NCI-H187 (cell line): ENCODE measurements around the gene NDUFAF8.

Experiments
- DNase-seq, 2 experiments: peaks; one replicate each; lab custom pipeline; 2025; lab: John Stamatoyannopoulos, UW

The NDUFAF8 gene

GRCh38 chr17:81252326-81252986 lies 13.3 kb downstream of the NDUFAF8 start:
- DNase-seq = no peak

GRCh38 chr17:81252987-81253329 lies 13.8 kb downstream of the NDUFAF8 start:
- DNase-seq = no peak

DNA sequence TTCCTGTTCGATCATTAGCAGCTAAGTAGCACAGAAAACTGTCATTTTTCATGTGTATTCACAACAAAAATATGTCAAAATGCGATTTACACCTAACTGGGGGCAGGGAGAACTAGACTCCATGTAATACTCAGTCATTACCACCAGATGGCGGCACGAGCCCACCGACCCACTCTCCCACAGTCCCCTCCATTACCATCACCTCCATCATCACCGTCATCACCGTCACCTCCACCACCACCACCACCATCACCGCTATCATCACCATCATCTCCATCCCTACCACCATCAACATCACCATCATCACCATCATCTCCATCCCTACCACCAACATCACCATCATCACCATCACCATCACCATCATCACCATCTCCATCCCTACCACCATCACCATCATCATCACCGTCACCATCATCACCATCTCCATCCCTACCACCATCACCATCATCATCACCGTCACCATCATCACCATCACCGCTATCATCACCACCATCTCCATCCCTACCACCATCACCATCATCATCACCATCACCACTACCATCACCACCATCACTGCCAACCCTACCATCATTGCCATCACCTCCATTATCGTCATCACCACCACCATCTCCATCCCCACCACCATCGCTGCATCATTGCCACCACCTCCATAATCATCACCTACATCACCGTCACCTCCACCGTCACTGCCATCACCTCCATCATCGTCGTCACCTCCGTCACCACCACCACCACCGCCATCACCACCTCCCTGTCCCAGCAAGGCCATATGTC lies 14.4 kb downstream of the NDUFAF8 start:
- DNase-seq = peak in 1 of 2 experiments; percentile 16

- DNase-seq = peak; percentile 32 to 56
These were observed 16.0 kb downstream of the NDUFAF8 start for GRCh38 chr17:81254955-81255717.

DNA sequence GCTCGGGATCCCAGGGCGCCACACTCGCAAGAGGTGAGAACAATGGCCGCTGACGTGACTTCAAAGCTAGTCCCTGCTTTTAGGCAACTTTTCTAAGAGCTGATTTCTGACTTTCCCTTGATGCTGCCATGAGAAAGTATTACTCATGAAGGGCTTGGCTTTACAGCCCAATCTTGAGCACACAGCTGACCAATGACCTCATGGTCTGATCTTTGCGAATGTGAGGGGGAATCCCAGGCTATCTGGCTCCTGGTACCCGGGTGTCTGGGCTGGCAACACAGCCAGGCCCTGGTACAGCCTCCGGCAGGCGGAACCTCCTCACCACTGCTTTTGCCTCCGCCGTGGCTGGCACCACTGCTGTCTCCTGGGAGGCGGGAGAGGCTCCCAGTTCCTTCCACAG lies 17.5 kb downstream of the NDUFAF8 start:
- no peak for DNase-seq

DNA sequence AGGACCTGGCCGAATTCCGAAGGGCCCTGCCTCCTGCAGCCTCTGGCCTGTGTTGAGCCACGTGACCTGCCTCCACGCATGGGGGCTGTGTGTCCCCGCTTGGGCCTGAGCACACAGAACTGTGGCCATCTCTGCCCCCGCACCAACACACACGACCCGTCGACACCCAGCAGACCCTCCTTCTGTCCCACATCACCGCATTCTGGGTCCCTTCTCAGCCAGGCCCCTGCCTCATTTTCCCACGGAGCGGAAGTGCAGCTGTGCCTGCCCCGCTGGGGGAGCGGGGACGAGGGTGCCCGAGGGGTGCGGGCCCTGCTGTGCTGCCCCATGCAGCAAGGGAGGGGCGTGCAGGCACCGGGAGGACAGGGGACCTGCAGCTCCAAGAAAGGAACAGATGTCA lies 18.4 kb downstream of the NDUFAF8 start:
- DNase-seq = no peak

GRCh38 chr17:81258292-81258691 lies 19.2 kb downstream of the NDUFAF8 start:
- no peak for DNase-seq

- no peak for DNase-seq
These were observed 20.0 kb downstream of the NDUFAF8 start for GRCh38 chr17:81259058-81259605.

DNA sequence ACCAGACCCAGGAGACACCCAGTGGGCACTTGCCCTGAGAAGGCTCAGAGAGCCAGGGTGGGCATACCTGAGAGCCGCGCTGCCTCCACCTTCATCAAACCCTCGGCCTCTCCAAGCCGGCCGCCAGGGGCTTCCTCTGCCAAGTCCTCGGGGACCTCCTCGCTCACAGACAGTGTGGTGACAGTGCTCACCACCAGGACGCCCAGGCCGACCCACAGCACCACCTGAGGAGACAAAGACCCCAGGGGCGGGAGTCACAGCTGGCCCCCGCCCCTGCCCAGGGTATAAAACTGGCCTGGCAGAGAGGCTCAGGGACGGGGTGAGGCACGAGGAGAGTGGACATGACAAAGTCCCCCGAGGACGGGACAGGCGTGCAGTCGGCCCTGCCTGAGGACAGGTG lies 21.1 kb downstream of the NDUFAF8 start:
- DNase-seq = no peak

DNA sequence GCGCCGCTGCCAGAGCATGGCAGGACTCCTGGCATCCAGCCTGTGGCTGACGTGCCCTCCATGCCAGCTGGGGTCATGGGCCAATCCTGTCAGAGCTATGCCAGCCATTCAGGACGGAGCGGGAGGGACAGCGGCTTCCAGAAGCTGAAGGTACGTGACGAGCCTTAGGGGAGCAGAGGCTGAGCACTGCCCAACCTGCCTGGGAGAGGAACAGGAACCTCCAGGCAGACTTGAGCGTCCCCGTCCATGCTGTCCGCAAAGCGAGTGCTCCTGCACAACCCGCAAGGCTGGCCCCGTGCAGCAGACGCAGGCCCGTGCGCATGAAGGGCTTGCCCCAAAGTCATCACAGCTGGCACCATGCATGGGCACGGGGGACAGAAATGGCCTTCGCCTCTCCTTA lies 21.5 kb downstream of the NDUFAF8 start:
- DNase-seq = no peak

GRCh38 chr17:81261096-81261495 lies 22.0 kb downstream of the NDUFAF8 start:
- no peak for DNase-seq

GRCh38 chr17:81261582-81262336 lies 22.6 kb downstream of the NDUFAF8 start:
- no peak for DNase-seq

GRCh38 chr17:81263371-81264181 lies 24.5 kb downstream of the NDUFAF8 start:
- DNase-seq = no peak

DNA sequence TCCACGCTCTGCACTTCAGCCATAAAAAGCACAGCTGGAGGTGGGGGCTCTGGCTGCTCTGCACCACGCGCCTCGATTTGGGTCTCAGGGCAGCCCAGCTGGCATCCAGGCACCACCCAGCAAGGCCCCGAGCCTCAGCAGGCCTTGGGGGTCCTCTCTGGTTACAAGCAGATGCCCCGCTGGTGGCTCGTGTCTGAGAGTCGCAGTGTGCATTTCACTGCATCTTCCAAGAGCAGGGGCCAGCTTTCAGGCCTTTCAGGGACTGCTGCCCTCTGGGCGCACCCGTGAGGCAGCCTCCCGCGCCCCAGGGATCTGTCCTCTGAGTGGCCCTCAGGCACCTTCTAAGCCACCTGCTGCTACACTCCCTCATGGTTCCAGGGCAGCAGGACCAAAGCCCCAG lies 25.5 kb downstream of the NDUFAF8 start:
- DNase-seq = no peak

DNA sequence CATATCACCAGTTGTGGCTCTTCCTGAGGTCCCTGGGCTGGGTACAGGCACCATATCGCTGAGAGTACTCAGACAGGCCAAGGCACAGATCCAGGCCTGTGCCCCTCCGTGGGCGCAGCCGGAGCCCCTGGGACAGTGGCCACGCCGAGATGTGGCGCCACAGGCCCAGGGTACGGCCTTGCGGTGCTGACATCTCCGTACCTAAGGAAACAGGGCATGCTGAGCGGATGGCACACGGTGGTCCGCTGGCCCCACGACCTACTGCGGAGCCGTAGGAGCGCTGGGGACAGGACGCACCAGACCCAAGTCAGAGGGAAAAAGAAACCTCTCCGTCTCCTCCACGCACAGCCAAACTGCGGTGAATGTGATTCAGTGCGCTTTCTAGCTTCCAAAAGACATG lies 26.5 kb downstream of the NDUFAF8 start:
- no peak for DNase-seq

DNA sequence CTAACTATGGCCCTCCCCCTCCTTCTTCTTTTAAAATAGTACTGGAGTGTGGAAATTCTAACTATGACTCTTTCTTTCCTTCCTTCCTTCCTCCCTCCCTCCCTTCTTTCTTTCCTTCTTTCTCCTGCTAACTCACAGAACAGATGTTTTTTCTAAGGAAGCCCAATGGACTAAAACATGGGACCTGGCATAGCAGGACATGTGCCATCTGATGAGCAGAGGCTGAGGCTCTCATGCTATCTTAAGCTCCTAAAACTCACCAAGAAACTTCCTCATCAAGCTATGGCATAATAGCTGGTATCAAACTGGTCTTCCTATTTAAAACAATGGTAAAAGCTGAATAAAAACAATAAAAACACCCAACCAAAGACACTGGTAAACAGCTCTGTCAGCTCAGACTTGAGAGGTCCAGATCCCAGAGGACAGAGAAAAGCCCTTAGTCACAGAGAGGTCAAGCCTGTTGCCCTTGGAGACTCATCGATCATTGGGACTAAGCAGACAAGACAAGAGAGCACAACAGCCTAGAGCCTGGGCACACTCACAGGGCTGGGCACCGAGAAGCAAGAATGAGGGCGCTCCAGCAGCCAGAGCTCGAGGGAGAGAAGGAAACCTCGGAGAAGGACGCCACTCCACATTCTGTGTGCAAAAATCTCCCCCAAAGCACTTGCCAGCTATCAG lies 28.4 kb downstream of the NDUFAF8 start:
- no peak for DNase-seq

DNA sequence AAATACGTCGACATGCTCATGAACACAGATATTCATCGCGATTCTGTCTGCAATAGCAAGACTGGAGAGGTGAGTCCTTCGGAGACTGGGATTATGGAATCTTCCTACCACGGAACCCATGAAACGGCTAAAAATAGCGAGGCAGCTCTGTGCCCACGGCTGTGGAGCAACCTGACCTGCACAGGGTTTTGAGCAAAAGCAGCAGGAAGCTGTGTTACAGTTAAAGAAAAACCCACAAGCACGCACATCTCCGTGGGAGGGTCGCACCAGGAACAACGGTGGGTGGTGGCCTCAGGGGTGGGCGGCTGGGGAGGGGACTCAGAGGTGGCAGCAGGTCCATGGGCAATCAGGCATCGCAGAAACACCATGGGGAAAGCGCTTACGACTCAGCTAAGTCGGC lies 31.2 kb downstream of the NDUFAF8 start:
- no peak for DNase-seq

GRCh38 chr17:81271226-81271625 lies 32.1 kb downstream of the NDUFAF8 start:
- no peak for DNase-seq

DNA sequence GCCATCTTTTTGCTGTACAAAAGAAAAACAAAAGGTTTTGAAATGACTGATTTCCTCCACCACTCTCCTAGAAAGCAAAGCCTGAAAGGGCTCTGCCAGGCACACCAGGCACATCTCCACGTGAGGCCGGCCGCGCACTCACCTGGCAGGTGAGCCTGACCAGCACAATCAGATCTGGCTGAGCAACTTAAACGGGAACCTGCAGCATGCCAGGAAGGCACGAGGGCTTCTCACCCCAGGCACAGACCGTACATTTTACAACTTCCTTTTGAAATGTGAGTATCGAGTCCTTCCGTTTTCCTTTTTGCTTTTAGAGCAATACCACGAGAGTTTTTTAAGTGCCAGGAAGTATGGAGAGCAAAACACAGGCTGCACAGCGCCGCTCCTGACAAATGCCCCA lies 33.5 kb downstream of the NDUFAF8 start:
- DNase-seq = no peak

GRCh38 chr17:81273698-81274470 lies 34.8 kb downstream of the NDUFAF8 start:
- DNase-seq = no peak
